GM13976 (cell line): ENCODE measurements around the gene PRUNE2.

ENCODE experiments used
- DNase-seq: peaks from one replicate; pipeline ENCODE4 v3.0.0; 2012; ENCODE audit warnings: low spot score
- CTCF ChIP-seq: IDR thresholded peaks from 2 replicates; pipeline ENCODE4 v1.5.1; 2012; ENCODE audit warnings: borderline replicate concordance, mild to moderate bottlenecking; ENCODE audit not compliant: insufficient read depth; ENCODE audit errors: extremely low read depth, missing control alignments, control extremely low read depth
- in situ Hi-C: fragments of 300-500 bp; cut with MboI; formaldehyde crosslinking; loops from one replicate; pipeline ENCODE4 v1.12.0; 2022; ENCODE audit warnings: low sequenced_read_pairs, mixed read lengths, inconsistent platforms; ENCODE audit not compliant: unreplicated experiment

The PRUNE2 gene

GRCh38 chr9:76649894-76650293 lies 256.0 kb downstream of the PRUNE2 start:
- in situ Hi-C loops: loop anchor here (10.0 kb wide), 1 partner anchor 55 kb away; no protein-coding TSS in a partner anchor
- no peak for TF ChIP-seq CTCF
- DNase-seq: no peak

- DNase-seq: no peak
- in situ Hi-C loops: no loop called here
- no peak for TF ChIP-seq CTCF
These were observed 259.7 kb downstream of the PRUNE2 start for GRCh38 chr9:76646249-76646648.

- DNase-seq: no peak
- in situ Hi-C loops: no loop called here
These were observed 261.2 kb downstream of the PRUNE2 start for GRCh38 chr9:76644647-76645250.

GRCh38 chr9:76644171-76644570 lies 261.7 kb downstream of the PRUNE2 start:
- in situ Hi-C loops: no loop called here
- DNase-seq: no peak
- TF ChIP-seq CTCF: no peak

More at GRCh38 chr9:76644647-76645250, 261.2 kb downstream of the PRUNE2 start:
- no peak for TF ChIP-seq CTCF

GRCh38 chr9:76643399-76644117 lies 262.4 kb downstream of the PRUNE2 start:
- in situ Hi-C loops: no loop called here
- DNase-seq: peak; percentile 29

GRCh38 chr9:76642701-76643209 lies 263.2 kb downstream of the PRUNE2 start:
- no peak for DNase-seq
- TF ChIP-seq CTCF: no peak
- in situ Hi-C loops: no loop called here

More at GRCh38 chr9:76643399-76644117, 262.4 kb downstream of the PRUNE2 start:
- no peak for TF ChIP-seq CTCF

- in situ Hi-C loops: no loop called here
- no peak for DNase-seq
- no peak for TF ChIP-seq CTCF
These were observed 263.8 kb downstream of the PRUNE2 start for GRCh38 chr9:76642074-76642473.
